ENCODE results near the gene MYL5.

MYL5 gene

GRCh38 chr4:683982-684622 is 9.8 kb downstream of the MYL5 start (continued):
- TF ChIP-seq, protein P1, sequence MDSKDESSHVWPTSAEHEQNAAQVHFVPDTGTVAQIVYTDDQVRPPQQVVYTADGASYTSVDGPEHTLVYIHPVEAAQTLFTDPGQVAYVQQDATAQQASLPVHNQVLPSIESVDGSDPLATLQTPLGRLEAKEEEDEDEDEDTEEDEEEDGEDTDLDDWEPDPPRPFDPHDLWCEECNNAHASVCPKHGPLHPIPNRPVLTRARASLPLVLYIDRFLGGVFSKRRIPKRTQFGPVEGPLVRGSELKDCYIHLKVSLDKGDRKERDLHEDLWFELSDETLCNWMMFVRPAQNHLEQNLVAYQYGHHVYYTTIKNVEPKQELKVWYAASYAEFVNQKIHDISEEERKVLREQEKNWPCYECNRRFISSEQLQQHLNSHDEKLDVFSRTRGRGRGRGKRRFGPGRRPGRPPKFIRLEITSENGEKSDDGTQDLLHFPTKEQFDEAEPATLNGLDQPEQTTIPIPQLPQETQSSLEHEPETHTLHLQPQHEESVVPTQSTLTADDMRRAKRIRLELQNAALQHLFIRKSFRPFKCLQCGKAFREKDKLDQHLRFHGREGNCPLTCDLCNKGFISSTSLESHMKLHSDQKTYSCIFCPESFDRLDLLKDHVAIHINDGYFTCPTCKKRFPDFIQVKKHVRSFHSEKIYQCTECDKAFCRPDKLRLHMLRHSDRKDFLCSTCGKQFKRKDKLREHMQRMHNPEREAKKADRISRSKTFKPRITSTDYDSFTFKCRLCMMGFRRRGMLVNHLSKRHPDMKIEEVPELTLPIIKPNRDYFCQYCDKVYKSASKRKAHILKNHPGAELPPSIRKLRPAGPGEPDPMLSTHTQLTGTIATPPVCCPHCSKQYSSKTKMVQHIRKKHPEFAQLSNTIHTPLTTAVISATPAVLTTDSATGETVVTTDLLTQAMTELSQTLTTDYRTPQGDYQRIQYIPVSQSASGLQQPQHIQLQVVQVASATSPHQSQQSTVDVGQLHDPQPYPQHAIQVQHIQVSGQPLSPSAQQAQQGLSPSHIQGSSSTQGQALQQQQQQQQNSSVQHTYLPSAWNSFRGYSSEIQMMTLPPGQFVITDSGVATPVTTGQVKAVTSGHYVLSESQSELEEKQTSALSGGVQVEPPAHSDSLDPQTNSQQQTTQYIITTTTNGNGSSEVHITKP (tag by site-specific recombination; IDR thresholded peaks at IDR 0.05) = no peak
- TF ChIP-seq ZNF544 (tag by site-specific recombination; IDR thresholded peaks at IDR 0.05) (no peak), ZNF449 (tag by site-specific recombination; IDR thresholded peaks at IDR 0.05) (no peak), ZSCAN30 (tag by site-specific recombination; IDR thresholded peaks at IDR 0.05) (no peak), ZBTB8A (tag by site-specific recombination; IDR thresholded peaks at IDR 0.05) (peak; percentile 61), TCF7L2 (IDR thresholded peaks at IDR 0.05; ENCODE audit: borderline replicate concordance, low read depth, low read length) (no peak), ZNF692 (tag by site-specific recombination; IDR thresholded peaks at IDR 0.05) (peak; percentile 92), BCL11A (tag by site-specific recombination; IDR thresholded peaks at IDR 0.05; ENCODE audit: low read depth) (no peak), ZNF335 (tag by site-specific recombination; conservative IDR thresholded peaks at IDR 0.05) (peak; percentile 20), ZNF670 (tag by site-specific recombination; IDR thresholded peaks at IDR 0.05; ENCODE audit: low read depth) (no peak), ZNF629 (tag by site-specific recombination; IDR thresholded peaks at IDR 0.05) (no peak), ZNF660 (tag by site-specific recombination; IDR thresholded peaks at IDR 0.05) (no peak), SCRT2 (tag by site-specific recombination; IDR thresholded peaks at IDR 0.05) (no peak), ZNF677 (tag by site-specific recombination; IDR thresholded peaks at IDR 0.05) (no peak), GLI2 (tag by site-specific recombination; IDR thresholded peaks at IDR 0.05; ENCODE audit: borderline replicate concordance, low read depth) (no peak), ZNF23 (tag by site-specific recombination; IDR thresholded peaks at IDR 0.05; ENCODE audit: borderline replicate concordance) (no peak), IKZF3 (tag by site-specific recombination; IDR thresholded peaks at IDR 0.05) (no peak), GLIS2 (tag by site-specific recombination; IDR thresholded peaks at IDR 0.05) (peak; percentile 89), ZNF391 (tag by site-specific recombination; IDR thresholded peaks at IDR 0.05; ENCODE audit: borderline replicate concordance, low read depth) (no peak), ZNF514 (tag by site-specific recombination; IDR thresholded peaks at IDR 0.05) (no peak), ZNF311 (tag by site-specific recombination; IDR thresholded peaks at IDR 0.05; ENCODE audit: borderline replicate concordance) (no peak), KLF17 (tag by site-specific recombination; IDR thresholded peaks at IDR 0.05) (0 out of 2 replicates have a peak, but pooled peaks have one; percentile 45), ZNF433 (tag by site-specific recombination; IDR thresholded peaks at IDR 0.05; ENCODE audit: low read depth) (no peak), ZNF121 (tag by site-specific recombination; IDR thresholded peaks at IDR 0.05) (no peak), ZNF621 (tag by site-specific recombination; IDR thresholded peaks at IDR 0.05) (no peak), ZNF10 (tag by site-specific recombination; IDR thresholded peaks at IDR 0.05) (no peak)
- TF ChIP-seq, protein P2, sequence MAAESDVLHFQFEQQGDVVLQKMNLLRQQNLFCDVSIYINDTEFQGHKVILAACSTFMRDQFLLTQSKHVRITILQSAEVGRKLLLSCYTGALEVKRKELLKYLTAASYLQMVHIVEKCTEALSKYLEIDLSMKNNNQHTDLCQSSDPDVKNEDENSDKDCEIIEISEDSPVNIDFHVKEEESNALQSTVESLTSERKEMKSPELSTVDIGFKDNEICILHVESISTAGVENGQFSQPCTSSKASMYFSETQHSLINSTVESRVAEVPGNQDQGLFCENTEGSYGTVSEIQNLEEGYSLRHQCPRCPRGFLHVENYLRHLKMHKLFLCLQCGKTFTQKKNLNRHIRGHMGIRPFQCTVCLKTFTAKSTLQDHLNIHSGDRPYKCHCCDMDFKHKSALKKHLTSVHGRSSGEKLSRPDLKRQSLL (tag by site-specific recombination; IDR thresholded peaks at IDR 0.05) = no peak
- TF ChIP-seq, protein P3, sequence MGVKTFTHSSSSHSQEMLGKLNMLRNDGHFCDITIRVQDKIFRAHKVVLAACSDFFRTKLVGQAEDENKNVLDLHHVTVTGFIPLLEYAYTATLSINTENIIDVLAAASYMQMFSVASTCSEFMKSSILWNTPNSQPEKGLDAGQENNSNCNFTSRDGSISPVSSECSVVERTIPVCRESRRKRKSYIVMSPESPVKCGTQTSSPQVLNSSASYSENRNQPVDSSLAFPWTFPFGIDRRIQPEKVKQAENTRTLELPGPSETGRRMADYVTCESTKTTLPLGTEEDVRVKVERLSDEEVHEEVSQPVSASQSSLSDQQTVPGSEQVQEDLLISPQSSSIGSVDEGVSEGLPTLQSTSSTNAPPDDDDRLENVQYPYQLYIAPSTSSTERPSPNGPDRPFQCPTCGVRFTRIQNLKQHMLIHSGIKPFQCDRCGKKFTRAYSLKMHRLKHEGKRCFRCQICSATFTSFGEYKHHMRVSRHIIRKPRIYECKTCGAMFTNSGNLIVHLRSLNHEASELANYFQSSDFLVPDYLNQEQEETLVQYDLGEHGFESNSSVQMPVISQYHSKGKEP (tag by site-specific recombination; IDR thresholded peaks at IDR 0.05) = no peak
- TF ChIP-seq, protein P4, sequence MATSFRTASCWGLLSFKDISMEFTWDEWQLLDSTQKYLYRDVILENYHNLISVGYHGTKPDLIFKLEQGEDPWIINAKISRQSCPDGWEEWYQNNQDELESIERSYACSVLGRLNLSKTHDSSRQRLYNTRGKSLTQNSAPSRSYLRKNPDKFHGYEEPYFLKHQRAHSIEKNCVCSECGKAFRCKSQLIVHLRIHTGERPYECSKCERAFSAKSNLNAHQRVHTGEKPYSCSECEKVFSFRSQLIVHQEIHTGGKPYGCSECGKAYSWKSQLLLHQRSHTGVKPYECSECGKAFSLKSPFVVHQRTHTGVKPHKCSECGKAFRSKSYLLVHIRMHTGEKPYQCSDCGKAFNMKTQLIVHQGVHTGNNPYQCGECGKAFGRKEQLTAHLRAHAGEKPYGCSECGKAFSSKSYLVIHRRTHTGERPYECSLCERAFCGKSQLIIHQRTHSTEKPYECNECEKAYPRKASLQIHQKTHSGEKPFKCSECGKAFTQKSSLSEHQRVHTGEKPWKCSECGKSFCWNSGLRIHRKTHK (tag by site-specific recombination; IDR thresholded peaks at IDR 0.05) = no peak

Data from HEK293 (cell line).